Myocyte (in vitro differentiated cells): ENCODE data around the gene GABARAP. TPM values are rescaled to one million over a fixed set of nuclear protein-coding genes. Genes with fewer than 3 reads are reported as not detected.
"Not testable (repeated sequence)": the region's sequence is repeated elsewhere in the genome, so short reads cannot be mapped to it uniquely, and the experiment has no call there.

ENCODE experiments used
- DNase-seq: peaks from one replicate; pipeline ENCODE4 v3.0.0-alpha.2; 2012; ENCODE audit warnings: low read depth
- total RNA-seq: library from RNA; depleted of rRNA; stranded (reverse); fragments of >200 nt; gene quantifications from 2 replicates; pipeline ENCODE4 v1.2.3, GENCODE V29; 2014

Gene GABARAP
- total RNA-seq, 1 donor from 2014 or later: 315 TPM

- no peak for DNase-seq
These were observed 19.3 kb upstream of the GABARAP start for GRCh38 chr17:7261379-7262191.

GRCh38 chr17:7260651-7261378 lies 18.6 kb upstream of the GABARAP start:
- no peak for DNase-seq

DNA sequence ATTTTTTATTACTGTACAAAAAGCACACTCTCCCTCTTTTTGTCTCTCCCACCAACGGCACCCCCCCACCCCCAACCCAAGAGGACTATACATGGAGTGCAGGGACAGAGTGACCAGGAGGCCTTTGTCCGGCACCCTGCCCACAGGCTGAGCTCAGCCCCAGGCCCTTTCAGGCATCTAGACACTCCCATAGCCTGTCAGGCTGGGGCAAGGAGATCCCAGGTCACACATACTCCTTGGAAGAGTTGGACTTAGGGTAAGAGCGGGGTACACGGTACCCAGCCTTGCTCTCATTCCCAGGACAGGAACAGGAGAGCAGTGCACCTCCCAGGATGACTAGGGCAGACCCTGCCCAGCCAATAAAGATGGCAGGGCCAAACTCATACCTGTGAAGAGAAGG lies 17.9 kb upstream of the GABARAP start:
- no peak for DNase-seq

DNA sequence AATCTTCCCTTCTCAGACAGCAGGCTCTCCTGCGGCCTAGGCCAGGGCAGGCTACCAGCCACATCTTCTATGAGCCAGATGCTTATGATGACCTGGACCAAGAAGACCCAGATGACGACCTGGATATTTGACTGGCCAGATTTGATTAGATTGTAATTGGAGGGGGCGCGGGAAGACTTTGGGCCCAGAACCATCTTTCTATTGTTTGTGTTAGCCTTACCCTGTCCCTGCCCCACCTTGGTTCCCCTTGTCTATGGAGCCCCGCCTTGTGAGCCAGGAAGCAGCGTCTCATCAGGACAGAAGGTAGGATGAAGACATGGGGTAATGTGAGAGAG lies 17.3 kb upstream of the GABARAP start:
- no peak for DNase-seq

- DNase-seq: no peak
These were observed 16.7 kb upstream of the GABARAP start for GRCh38 chr17:7258731-7259554.

DNA sequence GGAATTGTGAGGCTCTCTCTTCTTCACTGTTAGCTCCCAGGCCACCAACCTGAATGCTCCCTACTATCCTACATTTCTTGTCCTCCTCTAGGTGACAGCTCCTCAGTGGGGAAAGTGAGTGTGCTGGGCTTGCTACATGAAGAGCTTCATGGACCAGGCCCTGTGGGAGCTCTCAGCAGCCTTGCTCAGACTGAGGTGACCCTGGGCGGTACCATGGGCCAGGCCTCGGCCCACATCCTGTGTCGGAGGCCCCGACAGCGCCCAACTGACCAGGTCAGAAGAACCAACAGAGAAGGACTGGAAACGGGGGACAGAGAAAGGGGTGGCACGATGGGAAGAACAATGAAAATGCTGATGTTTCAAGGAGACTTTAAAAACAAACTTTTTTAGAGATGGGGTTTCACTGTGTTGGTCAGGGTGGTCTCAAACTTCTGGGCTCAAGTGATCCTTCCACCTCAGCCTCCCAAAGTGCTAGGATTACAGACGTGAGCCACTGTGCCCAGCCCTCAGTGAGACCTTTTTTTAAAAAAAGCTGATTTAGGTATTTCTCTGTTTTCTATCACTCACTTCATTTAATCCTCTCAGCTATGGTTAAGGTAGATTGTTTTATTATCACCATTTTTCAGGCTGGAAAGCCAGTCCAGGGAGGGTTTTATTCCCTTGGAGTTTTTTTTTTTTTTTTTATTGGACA lies 14.7 kb upstream of the GABARAP start:
- no peak for DNase-seq

DNA sequence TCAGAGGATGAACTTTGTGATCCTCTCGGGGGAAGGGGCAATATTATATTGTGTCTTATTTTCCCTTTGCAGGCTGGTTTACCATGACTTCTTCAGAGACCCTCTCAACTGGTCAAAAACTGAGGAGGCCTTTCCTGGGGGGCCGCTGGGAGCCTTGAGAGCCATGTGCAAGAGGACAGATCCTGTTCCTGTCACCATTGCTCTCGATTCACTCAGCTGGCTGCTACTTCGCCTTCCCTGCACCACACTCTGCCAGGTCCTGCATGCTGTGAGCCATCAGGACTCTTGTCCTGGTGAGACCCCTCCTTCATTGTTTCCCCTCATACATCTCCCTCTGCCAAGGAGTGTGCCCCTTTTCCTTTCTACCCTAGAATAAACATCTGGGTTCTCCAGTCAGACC lies 12.3 kb upstream of the GABARAP start:
- no peak for DNase-seq

GRCh38 chr17:7253082-7253481 lies 10.8 kb upstream of the GABARAP start:
- no peak for DNase-seq

GRCh38 chr17:7252176-7253043 lies 10.2 kb upstream of the GABARAP start, which contains the start of gene ELP5:
TSS of gene ELP5 (plus strand) at chr17:7252215. CDS start at chr17:7252551, 336 bp downstream.
- peak; percentile 95 for DNase-seq

DNA sequence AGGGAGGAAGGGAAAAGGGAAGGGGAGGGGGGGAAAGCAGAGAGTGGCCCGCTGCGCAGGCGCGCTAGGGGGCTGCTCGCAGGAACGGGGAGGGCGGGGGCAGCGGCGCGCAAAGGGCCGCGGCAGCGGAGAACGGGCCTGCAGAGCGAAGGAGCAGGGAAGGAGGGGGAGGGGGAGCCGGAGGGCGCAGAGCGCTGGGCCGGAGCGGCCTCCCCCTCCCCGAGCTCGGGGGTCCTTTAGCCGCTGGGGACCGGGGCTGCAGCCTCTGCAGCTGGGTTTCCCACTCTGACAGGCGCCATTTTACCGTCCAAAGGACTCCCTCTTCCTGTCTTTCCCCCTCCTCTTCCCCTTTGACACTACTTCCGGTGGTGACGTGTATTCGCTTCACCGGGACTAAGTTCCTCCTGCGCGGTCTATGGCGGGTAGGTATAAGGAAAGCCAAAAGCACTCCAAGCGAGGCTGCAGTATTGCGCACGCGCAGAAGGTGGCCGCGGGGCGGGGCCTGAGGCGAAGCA lies 9.5 kb upstream of the GABARAP start, which contains the start of gene CTDNEP1:
CTDNEP1 (minus strand) TSS at position 74 of the 515 bp plus-strand sequence. CDS start 438 bp downstream, outside the sequence.
- peak; percentile 100 for DNase-seq

DNA sequence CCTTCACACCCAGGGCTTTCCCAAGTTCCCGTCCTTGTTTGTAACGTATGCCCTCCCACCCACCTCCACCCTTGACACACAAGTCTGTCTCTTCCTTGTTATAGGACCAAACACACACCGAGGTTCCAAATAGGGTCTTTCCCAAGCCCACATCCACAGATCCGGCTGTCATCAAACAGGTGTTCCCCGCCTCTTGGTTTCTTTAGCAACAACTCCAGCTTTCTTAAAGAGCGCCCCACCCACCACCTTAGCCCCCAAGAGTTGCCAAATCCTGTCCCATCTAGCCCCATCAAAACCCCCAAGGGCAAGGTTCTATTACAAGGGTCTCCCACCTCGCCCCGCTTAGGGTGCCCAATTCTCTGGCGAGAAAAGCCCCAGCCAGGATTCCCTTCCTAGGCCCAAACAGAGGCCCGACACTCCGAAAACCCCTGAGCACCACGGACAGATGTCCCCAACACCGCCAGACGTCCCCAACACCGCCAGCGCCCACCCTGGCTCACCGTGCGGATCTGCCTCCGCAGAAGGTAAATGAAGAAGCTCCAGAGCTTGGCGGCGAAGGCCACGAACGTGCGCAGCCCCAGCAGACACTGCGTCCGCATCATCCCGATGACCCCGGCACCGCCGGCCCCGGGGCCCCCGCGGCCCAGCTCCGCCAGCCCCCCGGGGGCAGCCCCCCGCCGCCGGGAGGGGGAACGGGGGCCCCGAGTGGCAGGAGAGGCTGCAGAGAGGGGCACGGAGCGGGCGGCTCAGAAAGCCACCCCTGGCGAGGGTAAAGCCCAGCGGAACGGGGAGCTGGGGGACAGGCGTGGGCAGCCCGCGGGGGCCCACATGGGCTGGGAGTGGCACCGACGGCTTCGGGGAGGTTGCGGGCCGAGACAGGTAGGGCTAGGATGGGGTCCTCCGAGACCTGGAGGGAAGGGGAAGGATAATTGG lies 8.7 kb upstream of the GABARAP start:
- DNase-seq: peak; percentile 69

DNA sequence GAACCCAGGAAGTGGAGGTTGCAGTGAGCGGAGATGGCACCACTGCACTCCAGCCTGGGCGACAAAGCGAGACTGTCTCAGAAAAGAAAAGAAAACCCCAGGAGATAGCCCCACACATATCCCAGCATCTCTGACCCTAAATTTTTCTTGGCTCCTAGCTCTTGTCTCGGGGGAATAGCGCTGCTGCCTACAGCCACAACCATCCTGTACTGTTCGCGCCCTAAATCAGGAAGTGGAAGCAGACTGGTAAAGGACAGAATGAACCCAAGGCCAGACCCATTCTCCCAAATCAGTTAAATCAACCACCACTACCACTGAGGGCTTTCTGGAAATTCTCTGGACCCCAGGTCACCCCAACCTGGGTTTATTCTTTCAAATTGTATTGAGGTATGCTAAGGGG lies 7.6 kb upstream of the GABARAP start:
- no peak for DNase-seq

GRCh38 chr17:7249214-7249613 lies 7.0 kb upstream of the GABARAP start:
- peak; percentile 65 for DNase-seq

GRCh38 chr17:7248796-7249195 lies 6.5 kb upstream of the GABARAP start:
- DNase-seq: peak; percentile 82

- no peak for DNase-seq
These were observed 4.5 kb upstream of the GABARAP start for GRCh38 chr17:7246779-7247178.

- not testable (repeated sequence) for DNase-seq
These were observed 1.6 kb upstream of the GABARAP start for GRCh38 chr17:7243838-7244237.

- no peak for DNase-seq
These were observed 1.1 kb upstream of the GABARAP start for GRCh38 chr17:7243453-7243729.

- peak; percentile 97 for DNase-seq
These were observed 636 bp upstream of the GABARAP start for GRCh38 chr17:7242717-7243452.
